ENCODE data around the gene LMAN2.
"Not testable (repeated sequence)": the region's sequence is repeated elsewhere in the genome, so short reads cannot be mapped to it uniquely, and the experiment has no call there.

Gene LMAN2

GRCh38 chr5:177377851-177378776 lies 26.6 kb upstream of the LMAN2 start:
- DNase-seq (ENCODE audit: extremely low read depth, low read depth): no peak
- TF ChIP-seq, protein P1, sequence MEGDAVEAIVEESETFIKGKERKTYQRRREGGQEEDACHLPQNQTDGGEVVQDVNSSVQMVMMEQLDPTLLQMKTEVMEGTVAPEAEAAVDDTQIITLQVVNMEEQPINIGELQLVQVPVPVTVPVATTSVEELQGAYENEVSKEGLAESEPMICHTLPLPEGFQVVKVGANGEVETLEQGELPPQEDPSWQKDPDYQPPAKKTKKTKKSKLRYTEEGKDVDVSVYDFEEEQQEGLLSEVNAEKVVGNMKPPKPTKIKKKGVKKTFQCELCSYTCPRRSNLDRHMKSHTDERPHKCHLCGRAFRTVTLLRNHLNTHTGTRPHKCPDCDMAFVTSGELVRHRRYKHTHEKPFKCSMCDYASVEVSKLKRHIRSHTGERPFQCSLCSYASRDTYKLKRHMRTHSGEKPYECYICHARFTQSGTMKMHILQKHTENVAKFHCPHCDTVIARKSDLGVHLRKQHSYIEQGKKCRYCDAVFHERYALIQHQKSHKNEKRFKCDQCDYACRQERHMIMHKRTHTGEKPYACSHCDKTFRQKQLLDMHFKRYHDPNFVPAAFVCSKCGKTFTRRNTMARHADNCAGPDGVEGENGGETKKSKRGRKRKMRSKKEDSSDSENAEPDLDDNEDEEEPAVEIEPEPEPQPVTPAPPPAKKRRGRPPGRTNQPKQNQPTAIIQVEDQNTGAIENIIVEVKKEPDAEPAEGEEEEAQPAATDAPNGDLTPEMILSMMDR (IDR thresholded peaks at IDR 0.05; ENCODE audit: low read depth, low read length): no peak

DNA sequence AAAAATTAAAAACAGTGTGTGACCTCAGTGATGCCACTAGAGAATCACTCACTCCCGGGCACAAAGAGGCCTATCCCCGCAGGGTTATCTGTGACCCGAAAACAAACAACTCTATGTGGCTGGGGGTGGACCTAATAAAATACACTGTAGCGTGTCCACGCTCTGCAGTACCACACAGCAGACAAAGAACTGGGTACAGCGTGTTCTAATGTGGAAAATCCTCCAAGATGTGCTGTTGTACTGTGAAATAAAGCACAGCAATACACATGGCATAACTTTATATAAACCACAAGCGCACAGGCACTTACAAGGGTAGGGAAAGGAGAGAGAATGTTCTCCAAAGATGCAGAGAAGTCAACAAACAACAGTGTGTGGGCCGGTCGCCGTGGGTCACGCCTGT lies 24.6 kb upstream of the LMAN2 start:
- TF ChIP-seq, protein P1 (IDR thresholded peaks at IDR 0.05; ENCODE audit: low read depth, low read length): no peak
- DNase-seq (ENCODE audit: extremely low read depth, low read depth): no peak

DNA sequence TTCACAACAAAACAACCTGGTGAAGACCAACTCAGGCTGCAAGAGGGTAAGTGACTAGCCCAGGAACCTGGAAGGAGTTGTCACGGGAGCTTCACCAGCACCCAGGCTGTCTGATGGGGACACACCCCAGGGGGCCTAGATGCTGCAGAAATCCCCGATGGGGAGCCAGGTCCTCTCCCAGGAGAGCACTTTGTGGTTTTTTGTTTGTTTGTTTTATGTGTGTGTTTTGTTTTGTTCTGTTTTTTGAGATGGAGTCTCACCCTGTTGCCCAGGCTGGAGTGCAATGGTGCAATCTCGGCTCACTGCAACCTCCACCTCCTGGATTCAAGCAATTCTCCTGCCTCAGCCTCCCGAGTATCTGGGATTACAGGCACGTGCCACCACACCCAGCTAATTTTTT lies 24.0 kb upstream of the LMAN2 start:
- not testable (repeated sequence) for DNase-seq (ENCODE audit: extremely low read depth, low read depth)

DNA sequence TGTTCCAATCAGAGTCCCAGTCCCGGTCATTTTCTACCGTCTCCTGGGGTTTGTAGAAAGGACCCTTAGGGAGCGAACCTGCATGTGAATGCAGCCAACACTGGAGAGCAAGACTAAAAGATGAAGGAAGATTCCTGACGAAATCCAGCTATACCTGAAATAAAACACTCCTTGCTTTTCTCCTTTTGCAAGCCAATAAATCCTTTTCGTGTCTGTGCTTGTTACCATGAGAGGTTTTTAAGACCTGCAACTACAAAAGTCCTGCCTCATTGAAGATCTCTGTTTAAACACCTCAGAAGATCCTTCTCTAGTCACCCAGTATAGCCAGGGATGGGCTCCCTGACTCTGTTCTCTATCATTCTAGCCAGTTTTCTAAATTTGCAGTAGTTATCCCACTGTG lies 22.7 kb upstream of the LMAN2 start:
- TF ChIP-seq, protein P1 (IDR thresholded peaks at IDR 0.05; ENCODE audit: low read depth, low read length): no peak

DNA sequence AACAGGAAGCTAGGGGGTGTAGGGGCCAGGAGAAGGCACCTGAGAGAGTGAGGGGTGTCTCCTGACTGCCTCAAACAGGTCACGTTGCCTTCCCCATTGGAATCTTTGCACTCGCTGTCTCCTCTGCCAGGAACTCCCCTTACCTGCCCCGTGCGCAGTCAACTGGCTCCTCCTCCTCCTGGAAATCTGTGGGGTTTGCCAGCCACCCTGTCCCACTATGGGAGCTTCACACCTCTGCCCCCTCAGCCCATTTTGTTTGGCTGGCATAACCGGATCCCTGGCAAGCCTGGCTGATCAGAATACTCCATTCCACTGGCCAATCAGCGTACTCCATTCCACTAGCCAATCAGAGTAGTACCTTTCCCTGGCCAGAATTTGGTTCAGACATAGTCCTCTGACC lies 22.3 kb upstream of the LMAN2 start:
- TF ChIP-seq, protein P1 (IDR thresholded peaks at IDR 0.05; ENCODE audit: low read depth, low read length): no peak
- DNase-seq (ENCODE audit: extremely low read depth, low read depth): no peak

More for the DNA sequence above, 22.7 kb upstream of the LMAN2 start:
- no peak for DNase-seq (ENCODE audit: extremely low read depth, low read depth)

DNA sequence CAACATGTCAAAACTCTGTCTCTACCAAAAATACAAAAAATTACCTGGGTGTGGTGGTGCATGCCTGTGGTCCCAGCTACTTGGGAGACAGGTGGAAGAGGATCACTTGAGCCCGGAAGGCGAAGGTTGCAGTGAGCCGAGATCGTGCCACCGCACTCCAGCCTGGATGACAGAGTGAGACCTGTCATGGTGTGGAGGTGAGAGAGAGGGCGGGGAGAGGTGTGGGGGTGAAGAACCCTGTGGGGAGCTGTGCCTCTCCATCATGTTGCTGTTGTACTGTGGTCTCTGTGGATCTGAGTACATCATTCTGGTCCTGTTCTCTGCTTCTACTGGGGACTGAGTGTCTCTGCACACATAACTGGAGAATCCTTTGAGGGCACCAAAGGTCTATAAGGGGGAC lies 21.4 kb upstream of the LMAN2 start:
- TF ChIP-seq, protein P1 (IDR thresholded peaks at IDR 0.05; ENCODE audit: low read depth, low read length): no peak
- no peak for DNase-seq (ENCODE audit: extremely low read depth, low read depth)

DNA sequence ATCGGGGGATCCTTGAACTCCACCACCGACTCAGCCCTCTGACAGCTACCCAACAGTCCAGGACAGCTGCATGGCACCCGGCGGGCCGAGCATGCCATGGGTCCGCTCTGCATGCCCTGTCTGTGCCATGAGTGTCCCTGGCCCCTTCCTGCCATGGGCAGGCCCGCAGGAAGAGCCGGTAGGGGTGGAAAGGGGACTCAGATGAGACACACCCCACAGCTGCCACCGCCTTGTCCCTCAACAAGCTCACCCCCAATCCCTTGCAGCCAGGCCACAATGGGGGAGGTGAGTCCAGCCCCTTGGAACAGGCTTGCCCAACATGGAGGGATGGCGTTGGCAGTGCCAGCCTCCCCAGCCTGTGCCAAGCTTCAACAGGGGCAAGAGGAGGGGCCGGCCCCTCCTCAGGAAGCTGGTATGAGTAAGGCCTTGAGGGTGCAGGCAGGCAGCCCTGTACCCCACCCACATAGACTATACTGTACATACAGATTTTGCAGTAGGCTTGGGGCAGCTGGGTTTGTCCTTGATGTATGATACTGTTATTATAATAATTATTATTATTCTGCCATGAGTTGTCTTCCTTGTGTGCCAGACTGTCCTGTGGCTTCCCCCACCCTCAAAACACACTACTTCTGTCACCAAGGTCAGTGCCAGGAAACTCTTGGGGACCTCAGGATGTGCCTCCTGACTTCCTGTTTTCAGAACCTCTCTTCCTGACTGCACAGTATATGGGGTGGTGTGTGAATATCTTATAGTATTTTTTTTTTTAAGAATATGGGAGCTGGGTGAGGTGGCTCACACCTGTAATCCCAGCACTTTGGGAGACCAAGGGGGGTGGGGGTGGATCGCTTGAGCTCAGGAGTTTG lies 20.8 kb upstream of the LMAN2 start:
- TF ChIP-seq, protein P1 (IDR thresholded peaks at IDR 0.05; ENCODE audit: low read depth, low read length): no peak
- no peak for DNase-seq (ENCODE audit: extremely low read depth, low read depth)

All from AG09319 (cell line).